Fibroblast of lung (primary cell): ENCODE measurements around the gene GPR26. TPM values are rescaled to one million over a fixed set of nuclear protein-coding genes. Genes with fewer than 3 reads are reported as not detected.

Experiments
- DNase-seq, 2 donors: peaks; one replicate each; pipeline versions ENCODE4 v3.0.0 to v3.0.0-alpha.2; 2010; ENCODE audit warnings: low read depth in 2 of 2
- H2AFZ ChIP-seq: 2 replicates; pipeline ENCODE4 v1.5.1; 2012; ENCODE audit warnings: low read length, control low read depth, inconsistent platforms
- H3K27ac ChIP-seq: 2 replicates; pipeline ENCODE4 v1.5.1; 2011; ENCODE audit warnings: low read length, control low read depth; ENCODE audit not compliant: insufficient read depth
- H3K27me3 ChIP-seq: 2 replicates; pipeline ENCODE4 v1.5.1; 2011; ENCODE audit warnings: mild to moderate bottlenecking, low read length; ENCODE audit not compliant: control insufficient read depth, insufficient read depth
- H3K36me3 ChIP-seq: 2 replicates; pipeline ENCODE4 v1.5.1; 2011; ENCODE audit warnings: low read length; ENCODE audit not compliant: control insufficient read depth, insufficient read depth
- H3K4me1 ChIP-seq: 2 replicates; pipeline ENCODE4 v1.5.1; 2011; ENCODE audit warnings: low read length; ENCODE audit not compliant: control insufficient read depth, insufficient read depth; ENCODE audit errors: extremely low read depth
- H3K4me2 ChIP-seq: 2 replicates; pipeline ENCODE4 v1.5.1; 2011; ENCODE audit warnings: low read length, control low read depth; ENCODE audit not compliant: insufficient read depth; ENCODE audit errors: extremely low read depth
- H3K4me3 ChIP-seq, 4 experiments: fragments of 200-600 bp in 1 of 4; sonication (generic) in 1 of 4; replicated peaks in 1 of 4; 2 replicates each; pipeline ENCODE4 v1.5.1; 2011 to 2016; ENCODE audit warnings: low read length in 4 of 4, low read depth in 3 of 4, mild to moderate bottlenecking in 3 of 4, control low read depth in 2 of 4, inconsistent platforms in 1 of 4, mixed read lengths in 1 of 4; ENCODE audit not compliant: insufficient read depth in 1 of 4; ENCODE audit errors: control extremely low read depth in 1 of 4
- H3K79me2 ChIP-seq: 2 replicates; pipeline ENCODE4 v1.5.1; 2012; ENCODE audit warnings: mild to moderate bottlenecking, low read length, inconsistent platforms; ENCODE audit not compliant: control insufficient read depth, insufficient read depth
- H3K9ac ChIP-seq: 2 replicates; pipeline ENCODE4 v1.5.1; 2011; ENCODE audit warnings: mild to moderate bottlenecking, low read length, control low read depth; ENCODE audit not compliant: insufficient read depth
- H3K9me3 ChIP-seq: 2 replicates; pipeline ENCODE4 v1.5.1; 2012; ENCODE audit warnings: low read depth, low read length; ENCODE audit not compliant: control insufficient read depth, insufficient read depth
- H4K20me1 ChIP-seq: 2 replicates; pipeline ENCODE4 v1.5.1; 2011; ENCODE audit warnings: low read length; ENCODE audit not compliant: control insufficient read depth, insufficient read depth; ENCODE audit errors: extremely low read depth
- CTCF ChIP-seq, 2 donors: IDR thresholded peaks in 1 of 2; conservative IDR thresholded peaks in 1 of 2; 1 replicate in 1 of 2; 2 replicates in 1 of 2; pipeline ENCODE4 v1.5.1; 2011 to 2012; ENCODE audit warnings: low read length in 2 of 2, control low read depth in 1 of 2, inconsistent platforms in 1 of 2, low read depth in 1 of 2, mild to moderate bottlenecking in 1 of 2
- EZH2 ChIP-seq: IDR thresholded peaks from 2 replicates; pipeline ENCODE4 v1.5.1; 2012; ENCODE audit warnings: low read length, control low read depth, mild to moderate bottlenecking; ENCODE audit errors: missing control alignments
- polyA plus RNA-seq, 2 donors: library from polyadenylated mRNA; depleted of rRNA in 1 of 2; stranded (reverse) in 1 of 2; unstranded in 1 of 2; fragments of >200 nt; gene quantifications; 2 replicates each; pipeline ENCODE4 v1.2.1, GENCODE V29; 2011 to 2012; ENCODE audit warnings: missing spikeins in 1 of 2
- total RNA-seq: library from RNA; depleted of rRNA; stranded (reverse); fragments of >200 nt; gene quantifications from 2 replicates; pipeline ENCODE4 v1.2.1, GENCODE V29; 2014

Gene GPR26
- total and polyA plus RNA-seq, 2 donors (not counting 1 experiment from before 2014, with no cell fraction given) = not detected

GRCh38 chr10:123744224-123744536, 78.0 kb downstream of the GPR26 start:
- Histone ChIP-seq H3K79me2 (no peaks in the 10 kb centered on the region), H3K4me3 (no peak overlapping the region), H3K4me1 (no peaks in the 10 kb centered on the region), H3K27ac (no peak overlapping the region), H3K4me2 (no peak overlapping the region), H4K20me1 (no peaks in the 10 kb centered on the region), H3K27me3 (no peaks in the 10 kb centered on the region), H3K9ac (no peak overlapping the region), H3K36me3 (no peaks in the 10 kb centered on the region), H2AFZ (no peak overlapping the region), H3K9me3 (no peaks in the 10 kb centered on the region)
- no peak for DNase-seq
- TF ChIP-seq EZH2 = no peak
- no peak for TF ChIP-seq CTCF (conservative IDR thresholded peaks at IDR 0.05 in 1 of 2, IDR thresholded peaks at IDR 0.05 in 1 of 2; ENCODE audit: low read depth in 1 of 2, low read length in 2 of 2)

Other genes starting within 250 kb of the GPR26 start
- gene CPXM2, start 225.5 kb downstream of the GPR26 start, total RNA-seq = 9.8 and 48.1 TPM in 2 replicates
- gene CPXM2, start 225.5 kb downstream of the GPR26 start, polyA plus RNA-seq = 2.8 and 3.1 TPM in 2 replicates